Immature natural killer cell (primary cell): ENCODE results near the gene PEX14. TPM values are rescaled to one million over a fixed set of nuclear protein-coding genes. Genes with fewer than 3 reads are reported as not detected.

Experiments used
- DNase-seq, 3 donors: peaks; one replicate each; pipeline ENCODE4 v3.0.0; 2022; ENCODE audit warnings: mixed read lengths in 1 of 3
- H3K27ac Mint-ChIP-seq, 6 donors: one replicate each; pipeline ENCODE4 v1.8.0; 2020; ENCODE audit warnings: mixed read lengths in 6 of 6, mild to moderate bottlenecking in 5 of 6, inconsistent platforms in 4 of 6, moderate library complexity in 3 of 6
- H3K27me3 Mint-ChIP-seq, 3 donors: one replicate each; pipeline ENCODE4 v1.8.0; 2020 to 2021; ENCODE audit warnings: low read depth in 3 of 3, mild to moderate bottlenecking in 3 of 3, mixed read lengths in 3 of 3, moderate library complexity in 3 of 3, inconsistent platforms in 1 of 3
- H3K36me3 Mint-ChIP-seq, 3 donors: one replicate each; pipeline ENCODE4 v1.8.0; 2020; ENCODE audit warnings: mixed read lengths in 3 of 3, inconsistent platforms in 2 of 3, mild to moderate bottlenecking in 2 of 3
- H3K4me1 Mint-ChIP-seq, 2 donors: one replicate each; pipeline ENCODE4 v1.8.0; 2020; ENCODE audit warnings: inconsistent platforms in 2 of 2, mild to moderate bottlenecking in 2 of 2, mixed read lengths in 2 of 2, moderate library complexity in 1 of 2
- H3K4me3 Mint-ChIP-seq, 5 donors: one replicate each; pipeline ENCODE4 v1.8.0; 2020; ENCODE audit warnings: mild to moderate bottlenecking in 5 of 5, mixed read lengths in 5 of 5, inconsistent platforms in 3 of 5, moderate library complexity in 3 of 5
- H3K9me3 Mint-ChIP-seq, 6 donors: one replicate each; pipeline ENCODE4 v1.8.0; 2020; ENCODE audit warnings: mild to moderate bottlenecking in 6 of 6, mixed read lengths in 6 of 6, inconsistent platforms in 4 of 6, moderate library complexity in 3 of 6
- polyA plus RNA-seq, 3 donors: library from polyadenylated mRNA; unstranded; fragments of 300-500 nt; fragmentation: Illumina TruSeq; gene quantifications; one replicate each; pipeline ENCODE4 v1.2.3, GENCODE V29; 2021

PEX14 gene
- polyA plus RNA-seq, 3 donors from 2014 or later: 2.0 to 7.5 (median 4.1) TPM

DNA sequence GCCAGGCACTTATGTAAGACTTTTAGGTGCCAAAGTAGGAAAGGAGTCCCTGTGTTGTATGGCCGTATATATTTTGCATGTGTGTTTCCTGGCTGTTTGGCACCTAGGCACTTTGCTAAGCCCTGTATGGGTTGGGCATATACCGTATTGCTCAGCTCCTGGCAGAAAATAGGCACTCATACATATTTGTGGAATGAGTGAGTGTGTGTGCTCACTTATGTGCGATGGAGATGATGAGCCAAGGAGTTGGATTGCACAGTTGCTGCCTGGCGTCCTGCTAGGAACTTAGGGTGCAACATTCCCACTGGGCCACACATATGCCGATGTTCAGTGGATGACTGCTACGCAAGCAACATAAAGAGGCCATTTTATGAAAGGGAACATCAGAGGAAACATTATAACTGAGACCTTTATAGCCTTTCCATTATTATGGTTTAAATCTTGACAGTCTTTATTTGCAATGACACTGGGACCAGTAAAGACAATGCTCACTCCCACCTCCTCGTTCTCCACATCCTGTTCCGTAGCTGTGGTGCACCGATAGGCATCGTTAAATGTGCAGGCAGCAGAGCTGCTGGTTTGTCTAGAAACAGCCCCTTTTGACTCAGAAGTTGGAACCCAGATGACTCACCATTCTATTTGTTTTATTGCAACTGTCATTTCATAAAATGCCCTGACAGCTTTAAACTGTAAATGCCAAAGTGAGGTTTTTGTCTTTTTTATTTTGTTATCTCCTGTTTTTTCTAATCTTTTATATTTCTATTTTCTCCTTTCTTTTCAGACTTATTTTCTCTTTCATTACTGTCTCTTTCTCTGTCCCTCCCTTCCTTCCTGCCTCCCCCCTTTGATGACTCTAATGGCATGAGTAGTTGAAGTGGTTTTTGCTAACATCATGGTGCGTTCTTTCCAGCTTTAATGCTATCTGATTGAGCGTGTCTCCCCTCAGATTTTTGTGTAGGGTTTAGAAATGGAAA, 36.1 kb downstream of the PEX14 start:
- no peaks in the 10 kb centered on the region for H3K9me3 Mint-ChIP-seq
- H3K4me1 Mint-ChIP-seq: peaks cover 69 to 74% of the 10 kb centered on the region in 2 donors
- H3K4me3 Mint-ChIP-seq: peak overlapping the region; percentile 77 to 91 (median 84)
- H3K27me3 Mint-ChIP-seq: peaks cover 5 to 11% (median 8%) of the 10 kb centered on the region in 3 donors
- H3K36me3 Mint-ChIP-seq: no peaks in the 10 kb centered on the region
- peak overlapping the region; percentile 93 to 100 (median 98) for H3K27ac Mint-ChIP-seq
- peak; percentile 85 to 87 (median 87) for DNase-seq

DNA sequence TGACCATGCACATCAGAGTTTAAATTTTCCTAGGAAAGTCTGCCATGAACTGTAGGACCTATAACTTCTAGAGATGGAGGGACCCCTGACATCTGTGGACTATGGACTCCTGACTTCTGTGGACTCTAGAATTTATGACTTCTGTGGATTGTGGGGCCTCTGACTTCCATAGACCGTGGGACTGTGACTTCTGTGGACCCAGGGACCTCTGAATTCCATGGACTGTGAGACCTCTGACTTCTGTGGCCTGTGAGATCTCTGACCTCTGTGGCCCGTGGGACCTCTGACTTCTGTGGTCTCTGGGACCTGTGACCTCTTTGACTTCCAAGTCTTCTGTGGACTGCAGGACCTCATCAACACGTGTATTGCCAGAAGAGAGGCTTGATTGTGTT, 36.7 kb downstream of the PEX14 start:
- H3K4me3 Mint-ChIP-seq: peak overlapping the region; percentile 77 to 91 (median 84)
- H3K36me3 Mint-ChIP-seq: no peaks in the 10 kb centered on the region
- H3K27ac Mint-ChIP-seq: peak overlapping the region; percentile 93 to 100 (median 98)
- no peaks in the 10 kb centered on the region for H3K9me3 Mint-ChIP-seq
- peaks cover 5 to 11% (median 8%) of the 10 kb centered on the region in 3 donors for H3K27me3 Mint-ChIP-seq
- DNase-seq: no peak
- peaks cover 76 to 81% of the 10 kb centered on the region in 2 donors for H3K4me1 Mint-ChIP-seq

DNA sequence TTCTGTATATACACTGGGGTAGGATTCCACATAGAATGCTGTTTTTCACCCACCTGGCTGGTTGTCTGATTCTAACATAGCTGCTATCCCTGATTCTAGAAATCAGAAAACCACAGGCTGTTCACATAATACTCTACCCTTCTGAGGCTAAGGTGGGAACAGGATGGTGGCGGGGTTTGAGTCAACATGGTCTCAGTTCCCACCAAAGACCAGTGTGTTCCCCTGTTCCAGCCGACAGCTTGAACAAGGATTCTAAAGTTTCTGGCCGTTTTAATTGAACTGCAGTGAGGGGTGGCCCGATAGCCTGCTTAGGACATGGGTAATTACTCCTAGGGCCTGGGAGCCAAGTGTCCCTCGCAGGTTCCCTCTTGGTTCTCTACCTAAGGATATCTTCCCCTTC, 38.4 kb downstream of the PEX14 start:
- H3K4me3 Mint-ChIP-seq: peak overlapping the region; percentile 24 to 77 (median 66)
- H3K36me3 Mint-ChIP-seq: peaks cover 0 to 4% (median 3%) of the 10 kb centered on the region in 3 donors
- H3K27ac Mint-ChIP-seq: peak overlapping the region; percentile 93 to 100 (median 98)
- peak in 2 of 3 donors; percentile 23 to 35 for DNase-seq
- peaks cover 7 to 11% (median 7%) of the 10 kb centered on the region in 3 donors for H3K27me3 Mint-ChIP-seq
- H3K4me1 Mint-ChIP-seq: peaks cover 74 to 89% of the 10 kb centered on the region in 2 donors
- H3K9me3 Mint-ChIP-seq: no peaks in the 10 kb centered on the region

DNA sequence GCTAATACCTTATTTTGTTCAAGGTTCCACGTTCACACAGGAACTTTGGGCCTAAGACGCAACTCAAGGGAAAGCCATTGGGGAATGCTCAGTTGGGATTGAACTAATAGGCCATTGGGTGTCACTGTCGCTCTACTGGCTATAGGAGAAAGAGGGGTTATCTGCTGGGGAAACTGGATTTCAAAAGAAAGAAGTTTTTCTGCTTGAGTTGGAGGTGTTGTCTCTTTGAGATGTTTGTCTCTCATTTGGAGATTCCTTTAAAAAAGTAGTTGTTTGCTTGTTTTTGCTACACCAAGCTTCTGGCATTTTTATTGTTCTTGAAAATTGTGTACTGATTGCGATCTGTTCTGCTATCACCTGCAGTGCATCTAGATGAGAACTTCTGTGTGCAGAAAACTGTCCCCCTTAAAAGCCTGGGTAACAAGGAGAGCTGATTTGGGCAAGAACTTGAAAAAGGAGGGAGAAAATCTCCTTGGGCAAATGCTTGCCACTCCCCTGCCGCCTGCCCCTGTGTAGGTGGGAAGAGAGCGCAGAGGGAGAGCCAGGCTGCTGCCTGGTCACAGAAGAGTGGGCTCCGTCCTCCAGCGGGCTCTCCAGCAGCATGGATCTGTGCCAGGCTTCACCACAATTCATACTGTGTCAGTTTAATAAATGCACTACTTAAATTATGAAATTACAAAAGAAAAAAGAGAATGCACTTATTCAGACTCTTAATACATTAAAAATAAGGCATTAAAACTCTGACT, 39.9 kb downstream of the PEX14 start:
- peaks cover 7 to 11% (median 7%) of the 10 kb centered on the region in 3 donors for H3K27me3 Mint-ChIP-seq
- H3K4me1 Mint-ChIP-seq: peaks cover 74 to 87% of the 10 kb centered on the region in 2 donors
- no peaks in the 10 kb centered on the region for H3K9me3 Mint-ChIP-seq
- peaks cover 4 to 8% (median 6%) of the 10 kb centered on the region in 3 donors for H3K36me3 Mint-ChIP-seq
- peak overlapping the region; percentile 8 to 77 (median 59) for H3K4me3 Mint-ChIP-seq
- peak overlapping the region; percentile 93 to 100 (median 98) for H3K27ac Mint-ChIP-seq
- peak; percentile 30 to 39 (median 34) for DNase-seq

DNA sequence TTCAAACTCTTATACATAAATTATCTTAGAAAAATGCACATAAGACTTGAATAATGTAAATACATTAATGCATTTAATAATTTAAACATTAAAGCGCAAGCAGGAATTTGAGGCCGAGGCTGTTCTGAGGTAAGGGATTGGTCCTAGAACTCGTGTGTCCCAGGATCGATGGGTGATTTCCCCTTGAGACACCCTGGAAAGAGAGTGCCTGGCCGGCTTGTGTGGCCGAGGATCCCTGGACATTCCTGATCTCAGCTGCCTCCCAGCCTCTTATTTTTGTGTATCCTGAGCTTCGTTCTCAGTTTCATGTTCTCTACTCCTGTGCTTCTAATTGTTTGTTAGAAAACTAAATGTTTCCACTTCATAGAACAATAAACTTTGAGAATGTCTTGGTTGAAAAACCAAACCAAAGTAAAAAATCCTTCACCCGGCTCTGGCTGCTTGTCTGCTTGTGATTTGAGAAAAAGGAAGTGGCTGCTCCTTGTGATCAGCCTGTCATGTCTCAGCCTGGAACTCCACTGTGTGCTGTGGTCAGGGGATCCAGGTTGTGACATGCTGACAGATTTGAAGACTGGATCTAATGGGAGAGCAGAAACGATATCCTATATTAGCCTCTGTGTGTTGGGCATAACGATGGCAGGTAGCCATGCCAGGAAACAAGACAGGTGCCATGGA, 40.7 kb downstream of the PEX14 start:
- peak overlapping the region; percentile 71 to 97 (median 89) for H3K27ac Mint-ChIP-seq
- peak in 1 of 3 donors; percentile 16 for DNase-seq
- H3K4me1 Mint-ChIP-seq: peaks cover 66 to 79% of the 10 kb centered on the region in 2 donors
- H3K36me3 Mint-ChIP-seq: peaks cover 4 to 8% (median 8%) of the 10 kb centered on the region in 3 donors
- peak overlapping the region in 4 of 5 donors; percentile 56 to 71 (median 70) for H3K4me3 Mint-ChIP-seq
- no peaks in the 10 kb centered on the region for H3K9me3 Mint-ChIP-seq
- H3K27me3 Mint-ChIP-seq: peaks cover 7 to 11% (median 7%) of the 10 kb centered on the region in 3 donors

DNA sequence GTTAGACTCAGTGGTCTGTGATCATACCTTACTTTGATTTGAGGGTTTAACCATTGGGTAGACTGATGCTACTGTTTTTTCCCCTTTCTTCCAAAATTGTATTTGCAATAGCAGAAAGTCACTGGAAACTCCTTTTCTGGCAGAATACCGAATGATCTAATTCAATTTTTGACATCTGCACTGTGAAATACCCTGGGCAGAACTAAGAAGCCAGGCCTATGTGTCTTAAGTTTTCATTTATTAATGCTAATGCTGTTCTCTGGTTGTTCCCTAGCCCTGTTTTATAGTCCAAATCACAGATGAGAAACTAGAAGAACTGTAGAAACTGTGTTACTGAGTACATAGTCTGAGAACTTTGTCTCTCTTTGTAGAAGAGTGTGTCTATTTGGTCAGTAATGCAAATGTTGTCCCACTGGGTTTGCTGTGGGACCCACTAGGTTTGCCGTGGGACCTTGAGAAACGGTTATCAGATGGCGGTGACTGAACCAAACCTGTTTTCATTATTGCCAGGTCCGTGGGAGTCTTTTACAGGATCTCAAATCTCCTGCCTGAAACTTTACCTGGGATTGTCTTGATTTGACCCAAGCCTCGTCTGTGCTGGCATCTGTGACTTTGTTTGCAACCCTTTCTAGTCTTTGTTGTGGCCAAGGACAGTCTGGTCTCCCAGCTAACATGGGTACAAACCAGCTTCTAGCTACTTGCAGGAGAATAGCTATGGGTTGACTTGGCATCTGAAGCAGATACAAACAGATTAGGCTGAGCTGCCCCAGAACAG, 41.4 kb downstream of the PEX14 start:
- H3K4me1 Mint-ChIP-seq: peaks cover 60 to 72% of the 10 kb centered on the region in 2 donors
- H3K27me3 Mint-ChIP-seq: peaks cover 4 to 7% (median 7%) of the 10 kb centered on the region in 3 donors
- DNase-seq: no peak
- peaks cover 8 to 14% (median 12%) of the 10 kb centered on the region in 3 donors for H3K36me3 Mint-ChIP-seq
- H3K9me3 Mint-ChIP-seq: no peaks in the 10 kb centered on the region
- peak overlapping the region in 4 of 5 donors; percentile 56 to 71 (median 70) for H3K4me3 Mint-ChIP-seq
- peak overlapping the region; percentile 71 to 97 (median 89) for H3K27ac Mint-ChIP-seq

DNA sequence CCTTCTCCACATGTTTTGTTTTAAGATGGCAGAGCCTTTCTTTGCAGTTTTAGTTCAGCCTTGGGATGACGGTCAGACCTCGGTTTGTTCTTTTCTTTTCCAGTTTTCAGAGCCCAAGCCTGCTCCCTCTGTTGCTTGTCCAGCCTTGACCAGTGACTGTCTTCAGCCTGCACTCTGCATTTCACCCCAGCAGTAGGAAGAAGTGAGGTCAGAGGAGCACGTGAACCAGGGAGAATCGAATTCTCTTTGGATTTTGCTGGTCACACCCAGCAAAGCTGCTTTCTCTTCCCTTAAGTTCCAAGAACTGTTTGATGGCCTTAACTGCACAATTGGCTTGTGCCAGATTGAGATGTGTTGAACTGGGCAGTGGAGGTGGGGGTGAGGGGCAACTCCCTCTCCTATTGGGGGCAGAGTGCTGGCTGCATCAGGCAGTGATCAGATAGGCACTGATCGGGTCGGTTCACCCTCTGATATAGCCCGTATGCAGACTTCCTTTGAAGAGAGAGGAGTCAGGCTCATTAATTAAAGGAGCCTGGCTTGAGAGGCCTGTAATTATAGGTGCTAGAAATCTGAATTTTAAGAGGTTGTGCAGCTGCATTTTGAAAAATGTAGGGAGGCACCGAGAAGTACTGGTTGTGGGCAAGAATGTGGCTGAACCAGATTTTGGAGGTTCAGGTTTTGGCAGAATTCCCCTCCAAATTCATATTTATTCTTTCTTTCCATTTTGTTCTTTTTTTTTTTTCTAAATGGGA, 42.4 kb downstream of the PEX14 start:
- H3K9me3 Mint-ChIP-seq: no peaks in the 10 kb centered on the region
- no peak overlapping the region for H3K4me3 Mint-ChIP-seq
- H3K4me1 Mint-ChIP-seq: peaks cover 58 to 69% of the 10 kb centered on the region in 2 donors
- DNase-seq: no peak
- H3K36me3 Mint-ChIP-seq: peaks cover 9 to 17% (median 13%) of the 10 kb centered on the region in 3 donors
- H3K27me3 Mint-ChIP-seq: peaks cover 2 to 6% (median 4%) of the 10 kb centered on the region in 3 donors
- H3K27ac Mint-ChIP-seq: peak overlapping the region; percentile 20 to 97 (median 86)

DNA sequence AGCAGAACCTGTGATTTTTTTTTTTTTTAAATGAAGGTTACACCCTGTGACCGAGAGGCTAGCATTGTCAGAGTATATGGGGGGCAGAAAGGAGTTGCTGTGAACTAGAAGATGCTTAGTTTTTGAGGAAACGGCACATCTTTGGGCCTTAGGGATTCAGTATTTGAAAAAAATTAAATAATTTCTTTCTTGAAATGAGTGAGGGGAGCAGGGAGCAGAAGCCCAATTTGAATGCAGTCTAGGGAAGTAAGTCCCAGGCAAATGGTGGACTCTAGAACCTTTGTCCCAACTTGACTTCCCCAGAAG, 42.9 kb downstream of the PEX14 start:
- Mint-ChIP-seq H3K27ac (peak overlapping the region in 4 of 6 donors; percentile 30 to 97 (median 66)), H3K4me3 (no peak overlapping the region), H3K4me1 (peaks cover 59 to 69% of the 10 kb centered on the region in 2 donors), H3K36me3 (peaks cover 9 to 17% (median 13%) of the 10 kb centered on the region in 3 donors), H3K9me3 (no peaks in the 10 kb centered on the region), H3K27me3 (peaks cover 2 to 6% (median 4%) of the 10 kb centered on the region in 3 donors)
- DNase-seq: no peak

DNA sequence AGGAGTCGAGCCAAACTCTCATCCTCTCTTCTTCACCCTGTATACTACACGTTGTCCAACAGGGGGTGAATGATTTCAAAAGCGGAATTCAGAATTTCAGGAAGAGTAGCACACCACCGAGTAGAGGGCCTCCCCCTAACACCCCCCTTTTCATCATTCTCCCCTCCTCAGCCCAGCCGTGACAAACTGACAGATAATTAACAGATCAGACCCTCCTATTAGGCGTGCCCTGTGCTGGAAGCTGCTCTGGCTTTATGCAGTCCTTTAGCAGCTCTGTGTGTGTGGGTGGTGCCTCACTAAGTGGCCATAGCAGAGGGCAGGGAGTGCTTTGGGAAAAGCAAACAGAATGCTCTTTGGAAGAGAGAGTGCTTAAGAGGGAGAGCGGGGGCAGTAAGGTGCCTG, 44.3 kb downstream of the PEX14 start:
- H3K27ac Mint-ChIP-seq: peak overlapping the region in 3 of 6 donors; percentile 65 to 97 (median 70)
- H3K4me1 Mint-ChIP-seq: peaks cover 53 to 68% of the 10 kb centered on the region in 2 donors
- H3K9me3 Mint-ChIP-seq: no peaks in the 10 kb centered on the region
- no peak for DNase-seq
- peaks cover 1 to 5% (median 2%) of the 10 kb centered on the region in 3 donors for H3K27me3 Mint-ChIP-seq
- peaks cover 9 to 17% (median 13%) of the 10 kb centered on the region in 3 donors for H3K36me3 Mint-ChIP-seq
- H3K4me3 Mint-ChIP-seq: no peak overlapping the region

DNA sequence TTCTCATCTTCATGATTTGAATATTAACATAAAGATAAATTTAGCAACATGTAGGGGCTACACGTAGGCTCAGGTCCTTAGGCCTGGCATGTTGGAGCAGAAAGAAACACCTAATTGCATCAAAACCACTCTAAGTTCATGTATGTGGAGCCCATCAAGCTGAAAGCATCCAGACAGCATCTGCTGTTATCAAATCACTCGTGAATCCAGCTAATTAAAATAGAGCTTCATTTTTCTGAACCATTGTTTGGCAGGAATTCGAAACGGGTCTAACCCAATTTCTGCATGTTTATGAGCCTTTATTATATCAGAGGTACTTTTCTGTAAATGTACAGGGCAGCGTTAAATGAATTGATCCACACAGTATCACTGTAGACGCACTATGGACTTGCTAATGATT, 45.7 kb downstream of the PEX14 start:
- H3K4me3 Mint-ChIP-seq: no peak overlapping the region
- H3K4me1 Mint-ChIP-seq: peaks cover 57 to 70% of the 10 kb centered on the region in 2 donors
- H3K9me3 Mint-ChIP-seq: no peaks in the 10 kb centered on the region
- peaks cover 9 to 21% (median 13%) of the 10 kb centered on the region in 3 donors for H3K36me3 Mint-ChIP-seq
- peaks cover 3 to 11% (median 9%) of the 10 kb centered on the region in 3 donors for H3K27me3 Mint-ChIP-seq
- DNase-seq: no peak
- H3K27ac Mint-ChIP-seq: peak overlapping the region in 3 of 6 donors; percentile 27 to 40 (median 39)

DNA sequence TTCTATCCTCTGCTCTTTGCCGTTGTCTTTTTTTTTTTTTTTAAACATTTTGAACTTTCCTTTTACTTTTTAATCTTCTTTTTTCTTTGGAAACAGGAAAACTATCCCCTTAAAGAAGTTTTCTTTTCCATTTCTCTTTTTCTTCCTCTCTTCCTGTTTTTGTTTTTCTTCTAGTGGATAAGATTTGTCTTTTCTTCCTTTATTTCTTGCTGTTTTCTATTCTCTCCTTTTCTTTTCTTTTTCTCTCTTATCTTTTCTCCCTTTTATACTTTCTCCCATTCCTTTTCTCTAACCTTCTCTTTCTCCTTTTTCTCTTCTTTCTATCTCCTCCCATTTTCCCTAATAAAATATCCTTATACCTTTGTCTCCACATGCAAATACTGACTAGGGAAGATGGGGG, 46.2 kb downstream of the PEX14 start:
- Mint-ChIP-seq H3K9me3 (no peaks in the 10 kb centered on the region), H3K36me3 (peaks cover 9 to 21% (median 13%) of the 10 kb centered on the region in 3 donors), H3K27ac (peak overlapping the region; percentile 61 to 99 (median 86)), H3K4me1 (peaks cover 57 to 70% of the 10 kb centered on the region in 2 donors), H3K27me3 (peaks cover 3 to 15% (median 9%) of the 10 kb centered on the region in 3 donors), H3K4me3 (no peak overlapping the region)
- no peak for DNase-seq
